T-helper 2 cell treated with Interferon-gamma antibody and Interleukin-4, amounts not matched to agents 5 μg/mL and 100 μg/mL, for 36 hours (primary cell): Measurements from ENCODE around the gene PDE3A.
"Not testable (repeated sequence)": the region's sequence is repeated elsewhere in the genome, so short reads cannot be mapped to it uniquely, and the experiment has no call there.

Source experiments
- DNase-seq: peaks from one replicate; pipeline ENCODE4 v3.0.0; 2021; ENCODE audit warnings: low spot score
- H3K27ac Mint-ChIP-seq: one replicate; pipeline ENCODE4 v1.8.0; 2021; ENCODE audit warnings: mild to moderate bottlenecking, mixed read lengths
- H3K27me3 Mint-ChIP-seq: one replicate; pipeline ENCODE4 v1.8.0; 2021; ENCODE audit warnings: low read depth, mixed read lengths
- H3K36me3 Mint-ChIP-seq: one replicate; pipeline ENCODE4 v1.8.0; 2021; ENCODE audit warnings: low read depth, mixed read lengths
- H3K4me1 Mint-ChIP-seq: one replicate; pipeline ENCODE4 v1.8.0; 2021; ENCODE audit warnings: low read depth, mixed read lengths
- H3K4me3 Mint-ChIP-seq: one replicate; pipeline ENCODE4 v1.8.0; 2022; ENCODE audit warnings: mild to moderate bottlenecking, moderate library complexity, mixed read lengths
- H3K9me3 Mint-ChIP-seq: one replicate; pipeline ENCODE4 v1.8.0; 2021; ENCODE audit warnings: mixed read lengths

Gene PDE3A

GRCh38 chr12:20552586-20552985 is 184.2 kb downstream of the PDE3A start:
- H3K36me3 Mint-ChIP-seq, H3K4me1 Mint-ChIP-seq, H3K27ac Mint-ChIP-seq, H3K27me3 Mint-ChIP-seq, DNase-seq, H3K4me3 Mint-ChIP-seq, H3K9me3 Mint-ChIP-seq: not testable (repeated sequence)

DNA sequence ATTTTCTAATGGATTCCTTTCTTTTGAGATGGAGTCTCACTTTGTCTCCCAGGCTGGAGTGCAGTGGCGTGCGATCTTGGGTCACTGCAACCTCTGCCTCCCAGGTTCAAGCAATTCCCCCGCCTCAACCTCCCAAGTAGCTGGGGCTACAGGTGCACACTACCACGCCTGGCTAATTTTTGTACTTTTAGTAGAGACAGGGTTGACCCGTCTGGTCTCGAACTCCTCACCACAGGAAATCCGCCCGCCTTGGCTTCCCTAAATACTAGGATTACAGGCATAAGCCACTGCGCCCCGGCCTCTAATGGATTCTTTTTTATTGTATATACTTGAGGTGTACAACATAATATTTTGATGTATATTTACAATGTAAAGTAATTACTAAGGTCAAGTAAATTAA is 186.7 kb downstream of the PDE3A start:
- no peak overlapping the region for H3K4me3 Mint-ChIP-seq
- no peaks in the 10 kb centered on the region for H3K27me3 Mint-ChIP-seq
- H3K4me1 Mint-ChIP-seq = no peaks in the 10 kb centered on the region
- H3K36me3 Mint-ChIP-seq = no peaks in the 10 kb centered on the region
- no peak overlapping the region for H3K27ac Mint-ChIP-seq
- no peaks in the 10 kb centered on the region for H3K9me3 Mint-ChIP-seq
- DNase-seq = no peak

- Mint-ChIP-seq H3K4me3 (no peak overlapping the region), H3K27me3 (no peaks in the 10 kb centered on the region), H3K36me3 (no peaks in the 10 kb centered on the region), H3K4me1 (no peaks in the 10 kb centered on the region), H3K9me3 (no peaks in the 10 kb centered on the region), H3K27ac (no peak overlapping the region)
- no peak for DNase-seq
Observed at GRCh38 chr12:20555771-20556170, 187.4 kb downstream of the PDE3A start.

DNA sequence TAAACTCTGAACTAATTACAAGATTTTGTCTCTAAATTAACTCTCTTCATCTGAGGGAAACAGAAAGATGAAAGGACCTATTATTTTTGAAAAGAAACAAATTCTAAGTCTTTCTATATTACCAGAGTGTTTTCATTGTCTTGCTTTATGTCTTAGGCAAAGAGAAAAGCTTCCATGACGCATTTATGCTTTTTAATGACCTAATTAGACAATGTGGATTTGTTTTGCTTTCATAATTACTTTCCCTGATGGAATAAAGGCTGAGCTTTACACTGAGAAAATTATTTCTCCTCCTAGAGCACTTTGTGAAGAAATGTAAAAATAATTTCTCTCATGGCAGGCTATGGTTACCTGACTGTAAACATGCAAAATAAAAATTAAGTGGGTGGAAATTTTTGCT is 188.8 kb downstream of the PDE3A start:
- no peak overlapping the region for H3K27ac Mint-ChIP-seq

DNA sequence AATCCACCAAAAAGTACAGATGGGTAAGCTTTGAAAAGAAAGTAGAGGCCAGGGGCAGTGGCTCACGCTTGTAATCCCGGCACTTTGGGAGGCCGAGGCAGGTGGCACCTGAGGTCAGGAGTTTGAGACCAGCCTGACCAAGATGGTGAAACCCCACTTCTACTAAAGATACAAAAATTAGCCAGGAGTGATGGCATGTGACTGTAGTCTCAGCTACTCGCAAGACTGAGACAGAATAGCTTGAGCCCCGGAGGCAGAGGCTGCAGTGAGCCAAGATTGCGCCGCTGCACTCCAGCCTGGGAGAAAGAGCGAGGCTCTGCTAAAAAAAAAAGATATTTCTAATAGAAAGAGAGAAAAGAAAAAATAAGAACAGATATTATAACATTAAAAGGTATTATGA is 192.6 kb downstream of the PDE3A start:
- no peak for DNase-seq
- Mint-ChIP-seq H3K4me3 (no peak overlapping the region), H3K27me3 (no peaks in the 10 kb centered on the region), H3K9me3 (no peaks in the 10 kb centered on the region), H3K4me1 (no peaks in the 10 kb centered on the region), H3K36me3 (no peaks in the 10 kb centered on the region), H3K27ac (no peak overlapping the region)

More for the DNA sequence above, 188.8 kb downstream of the PDE3A start:
- H3K4me3 Mint-ChIP-seq = no peak overlapping the region
- H3K9me3 Mint-ChIP-seq = no peaks in the 10 kb centered on the region
- no peaks in the 10 kb centered on the region for H3K36me3 Mint-ChIP-seq
- no peaks in the 10 kb centered on the region for H3K27me3 Mint-ChIP-seq
- no peak for DNase-seq
- no peaks in the 10 kb centered on the region for H3K4me1 Mint-ChIP-seq

DNA sequence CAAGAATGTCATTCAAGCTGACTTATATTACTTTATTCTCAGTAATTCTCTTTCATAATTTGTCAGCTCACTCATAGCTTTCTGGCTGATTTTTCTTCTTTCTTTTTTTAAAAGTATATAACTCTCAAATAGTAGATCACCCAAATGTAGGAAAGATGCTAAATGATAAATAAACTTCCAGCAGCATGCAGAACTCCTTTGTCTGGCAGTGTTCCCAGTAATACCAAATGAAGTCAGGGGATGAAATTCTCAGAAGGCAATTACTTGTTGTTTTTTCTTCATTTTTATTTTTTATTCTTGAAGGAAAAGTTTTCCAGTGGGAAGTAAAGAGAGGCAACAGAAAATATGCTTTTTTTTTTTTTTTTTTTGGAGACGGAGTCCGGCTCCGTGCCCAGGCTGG is 193.5 kb downstream of the PDE3A start:
- H3K4me3 Mint-ChIP-seq = no peak overlapping the region
- no peaks in the 10 kb centered on the region for H3K9me3 Mint-ChIP-seq
- no peak overlapping the region for H3K27ac Mint-ChIP-seq
- H3K27me3 Mint-ChIP-seq = no peaks in the 10 kb centered on the region
- no peak for DNase-seq
- no peaks in the 10 kb centered on the region for H3K36me3 Mint-ChIP-seq
- no peaks in the 10 kb centered on the region for H3K4me1 Mint-ChIP-seq

DNA sequence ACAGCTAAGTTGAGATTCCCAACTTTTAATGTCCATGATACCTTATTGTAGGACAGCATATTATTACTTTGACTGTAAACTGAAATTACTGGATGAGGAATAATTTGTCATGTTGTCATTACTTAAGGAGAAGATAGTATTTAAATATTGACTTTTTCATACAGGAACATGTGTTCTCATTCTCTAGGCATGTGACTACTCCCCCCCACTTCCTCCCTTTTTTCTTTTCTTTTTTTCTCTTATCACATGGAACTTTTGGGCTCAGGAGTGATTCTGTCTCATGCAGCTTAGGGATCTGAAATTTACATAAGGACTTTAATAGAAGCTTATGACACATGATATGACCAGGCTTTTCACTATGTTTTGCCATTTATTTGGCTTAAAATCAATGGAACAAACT is 199.1 kb downstream of the PDE3A start:
- H3K9me3 Mint-ChIP-seq = no peaks in the 10 kb centered on the region
- no peak overlapping the region for H3K27ac Mint-ChIP-seq
- no peaks in the 10 kb centered on the region for H3K36me3 Mint-ChIP-seq
- DNase-seq = no peak
- no peaks in the 10 kb centered on the region for H3K27me3 Mint-ChIP-seq
- H3K4me1 Mint-ChIP-seq = no peaks in the 10 kb centered on the region
- no peak overlapping the region for H3K4me3 Mint-ChIP-seq

DNA sequence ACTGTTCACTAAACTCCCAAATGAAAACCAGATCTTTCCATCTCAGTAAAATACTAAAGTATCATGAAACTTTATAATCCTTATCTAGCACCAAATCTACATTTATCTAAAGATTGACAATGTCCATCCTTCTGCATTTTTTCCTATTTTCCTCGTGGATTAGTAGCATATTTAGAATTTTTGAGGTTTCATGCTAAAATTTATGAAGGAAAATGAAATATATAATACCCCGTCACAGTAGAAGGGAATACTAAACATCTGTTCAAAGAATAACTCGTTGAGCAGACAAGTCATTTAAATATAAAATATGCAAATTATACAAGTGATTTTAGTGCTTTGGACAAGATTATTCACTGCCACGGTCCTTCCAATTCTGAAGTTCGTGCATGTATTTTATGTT is 204.1 kb downstream of the PDE3A start:
- H3K36me3 Mint-ChIP-seq = no peaks in the 10 kb centered on the region
- no peaks in the 10 kb centered on the region for H3K27me3 Mint-ChIP-seq
- H3K4me1 Mint-ChIP-seq = no peaks in the 10 kb centered on the region
- H3K9me3 Mint-ChIP-seq = no peaks in the 10 kb centered on the region
- no peak for DNase-seq
- no peak overlapping the region for H3K27ac Mint-ChIP-seq
- H3K4me3 Mint-ChIP-seq = no peak overlapping the region

- no peak for DNase-seq
- no peak overlapping the region for H3K4me3 Mint-ChIP-seq
- H3K27me3 Mint-ChIP-seq = no peaks in the 10 kb centered on the region
- H3K9me3 Mint-ChIP-seq = no peaks in the 10 kb centered on the region
- H3K36me3 Mint-ChIP-seq = no peaks in the 10 kb centered on the region
- no peak overlapping the region for H3K27ac Mint-ChIP-seq
- no peaks in the 10 kb centered on the region for H3K4me1 Mint-ChIP-seq
Observed at GRCh38 chr12:20576528-20576927, 208.2 kb downstream of the PDE3A start.

- Mint-ChIP-seq H3K4me3 (no peak overlapping the region), H3K27ac (no peak overlapping the region), H3K36me3 (no peaks in the 10 kb centered on the region), H3K4me1 (no peaks in the 10 kb centered on the region), H3K27me3 (no peaks in the 10 kb centered on the region), H3K9me3 (no peaks in the 10 kb centered on the region)
- DNase-seq = no peak
Observed at GRCh38 chr12:20577054-20577453, 208.7 kb downstream of the PDE3A start.

DNA sequence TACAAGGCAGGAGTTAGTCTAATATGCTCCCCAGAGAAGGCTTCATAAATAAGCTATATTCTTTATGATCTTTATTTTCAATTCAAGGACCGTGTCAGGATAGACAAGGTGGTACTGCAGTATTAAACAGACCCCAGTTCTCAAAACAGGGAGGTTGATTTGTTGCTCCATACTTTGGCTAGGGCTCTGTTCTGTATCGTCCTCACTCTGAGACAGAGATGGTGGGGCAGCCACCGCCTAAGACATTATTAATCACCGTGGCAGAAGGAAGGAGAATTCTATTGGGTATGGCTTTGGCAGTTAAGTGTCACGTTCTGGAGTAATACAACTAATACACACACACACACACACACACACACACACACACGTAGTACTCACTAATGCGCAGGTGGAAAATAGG is 209.8 kb downstream of the PDE3A start:
- H3K36me3 Mint-ChIP-seq = no peaks in the 10 kb centered on the region
- no peaks in the 10 kb centered on the region for H3K9me3 Mint-ChIP-seq
- no peak for DNase-seq
- H3K4me3 Mint-ChIP-seq = no peak overlapping the region
- H3K27ac Mint-ChIP-seq = no peak overlapping the region
- H3K4me1 Mint-ChIP-seq = no peaks in the 10 kb centered on the region
- no peaks in the 10 kb centered on the region for H3K27me3 Mint-ChIP-seq

DNA sequence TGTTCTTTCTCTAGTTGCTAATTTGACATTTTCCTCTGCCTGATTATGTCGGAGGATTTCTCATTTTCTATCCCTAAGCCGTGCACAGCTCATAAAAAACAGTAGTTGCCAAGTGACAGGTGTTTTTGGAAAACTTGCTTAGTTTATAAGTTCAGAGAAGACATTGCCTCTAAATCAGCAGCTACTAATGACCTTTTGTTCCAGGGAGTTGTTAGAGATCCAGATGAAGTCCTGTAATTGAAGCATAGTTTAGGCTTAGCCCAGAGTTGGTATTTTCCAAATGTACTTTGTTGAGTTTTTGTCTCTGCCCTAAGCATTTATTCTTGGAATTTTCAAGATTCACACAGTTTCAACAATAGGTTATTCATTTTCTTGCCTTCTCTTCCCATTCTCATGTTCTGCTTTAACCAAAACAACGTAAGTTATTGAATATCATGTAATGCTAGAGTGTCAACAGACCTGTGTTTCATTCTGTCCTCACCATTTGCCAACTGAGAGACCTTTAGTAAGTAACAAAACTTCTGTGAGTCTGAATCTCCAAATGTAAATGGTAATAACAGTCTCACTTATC is 216.8 kb downstream of the PDE3A start:
- Mint-ChIP-seq H3K4me1 (no peaks in the 10 kb centered on the region), H3K27ac (no peak overlapping the region), H3K9me3 (peaks cover 2% of the 10 kb centered on the region), H3K36me3 (no peaks in the 10 kb centered on the region), H3K27me3 (no peaks in the 10 kb centered on the region), H3K4me3 (no peak overlapping the region)
- DNase-seq = no peak

DNA sequence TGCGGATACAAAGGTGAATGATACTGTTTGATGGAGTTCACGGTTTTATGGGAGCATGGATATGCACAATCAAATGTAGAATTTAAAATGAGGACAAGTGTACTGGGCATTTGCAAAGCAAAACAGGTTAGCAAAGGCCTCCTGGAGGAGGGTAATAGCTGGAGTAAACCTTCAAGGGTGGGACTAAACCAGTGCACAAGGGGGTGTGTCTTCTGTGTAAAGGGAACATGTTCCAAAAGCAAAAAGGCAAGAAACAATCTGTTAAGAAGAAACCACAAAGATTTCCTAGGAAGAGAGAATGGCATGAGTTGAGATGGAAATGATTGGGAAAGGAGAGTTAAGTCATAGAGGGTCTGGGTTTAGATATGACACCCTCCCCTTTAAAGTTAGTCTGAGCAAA is 217.6 kb downstream of the PDE3A start:
- no peaks in the 10 kb centered on the region for H3K4me1 Mint-ChIP-seq

DNA sequence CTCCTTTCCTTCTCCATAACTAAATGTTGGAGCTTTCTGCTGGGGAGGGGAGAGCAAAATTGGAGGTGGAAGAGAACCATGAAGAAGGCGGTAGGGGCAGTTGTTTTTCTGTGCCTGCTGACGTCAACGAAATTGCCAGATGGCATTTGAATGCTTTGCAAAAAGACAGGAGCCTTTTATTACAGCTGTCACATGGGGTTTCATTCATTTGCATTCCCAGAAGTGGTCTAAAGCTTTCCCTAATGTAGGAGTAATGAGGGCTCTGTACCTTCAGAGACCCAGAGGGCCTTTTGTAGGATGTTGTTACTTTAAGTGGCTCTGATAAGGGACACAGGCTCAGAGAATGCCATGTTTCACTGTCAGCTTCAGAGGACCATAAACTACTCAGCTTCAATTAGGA is 219.7 kb downstream of the PDE3A start:
- Mint-ChIP-seq H3K4me3 (no peak overlapping the region), H3K27me3 (no peaks in the 10 kb centered on the region), H3K9me3 (peaks cover 3% of the 10 kb centered on the region), H3K27ac (no peak overlapping the region), H3K4me1 (no peaks in the 10 kb centered on the region), H3K36me3 (no peaks in the 10 kb centered on the region)
- DNase-seq = no peak

More for the DNA sequence above, 217.6 kb downstream of the PDE3A start:
- DNase-seq = no peak
- Mint-ChIP-seq H3K27me3 (no peaks in the 10 kb centered on the region), H3K9me3 (peaks cover 3% of the 10 kb centered on the region), H3K36me3 (no peaks in the 10 kb centered on the region), H3K4me3 (no peak overlapping the region), H3K27ac (no peak overlapping the region)

- no peak for DNase-seq
- H3K4me3 Mint-ChIP-seq = no peak overlapping the region
- H3K27ac Mint-ChIP-seq = no peak overlapping the region
- H3K4me1 Mint-ChIP-seq = no peaks in the 10 kb centered on the region
- H3K36me3 Mint-ChIP-seq = no peaks in the 10 kb centered on the region
- peaks cover 3% of the 10 kb centered on the region for H3K9me3 Mint-ChIP-seq
- no peaks in the 10 kb centered on the region for H3K27me3 Mint-ChIP-seq
Observed at GRCh38 chr12:20590570-20590969, 222.2 kb downstream of the PDE3A start.
